Mucosa of gallbladder (tissue), 1 donor: ENCODE measurements around the gene MUC5AC. TPM values are rescaled to one million over a fixed set of nuclear protein-coding genes. Genes with fewer than 3 reads are reported as not detected.
"Not testable (repeated sequence)": the region's sequence is repeated elsewhere in the genome, so short reads cannot be mapped to it uniquely, and the experiment has no call there.

ENCODE experiments used
- DNase-seq: peaks from one replicate; pipeline ENCODE4 v3.0.0-alpha.2; 2020; ENCODE audit warnings: low spot score
- total RNA-seq: library from RNA; stranded (reverse); gene quantifications from one replicate; pipeline ENCODE4 v1.2.1, GENCODE V29; 2021
- donor health status: DM: no; HTN: no; CAD: no.

The MUC5AC gene
- total RNA-seq, 1 donor from 2014 or later, result 18.6 TPM

DNA sequence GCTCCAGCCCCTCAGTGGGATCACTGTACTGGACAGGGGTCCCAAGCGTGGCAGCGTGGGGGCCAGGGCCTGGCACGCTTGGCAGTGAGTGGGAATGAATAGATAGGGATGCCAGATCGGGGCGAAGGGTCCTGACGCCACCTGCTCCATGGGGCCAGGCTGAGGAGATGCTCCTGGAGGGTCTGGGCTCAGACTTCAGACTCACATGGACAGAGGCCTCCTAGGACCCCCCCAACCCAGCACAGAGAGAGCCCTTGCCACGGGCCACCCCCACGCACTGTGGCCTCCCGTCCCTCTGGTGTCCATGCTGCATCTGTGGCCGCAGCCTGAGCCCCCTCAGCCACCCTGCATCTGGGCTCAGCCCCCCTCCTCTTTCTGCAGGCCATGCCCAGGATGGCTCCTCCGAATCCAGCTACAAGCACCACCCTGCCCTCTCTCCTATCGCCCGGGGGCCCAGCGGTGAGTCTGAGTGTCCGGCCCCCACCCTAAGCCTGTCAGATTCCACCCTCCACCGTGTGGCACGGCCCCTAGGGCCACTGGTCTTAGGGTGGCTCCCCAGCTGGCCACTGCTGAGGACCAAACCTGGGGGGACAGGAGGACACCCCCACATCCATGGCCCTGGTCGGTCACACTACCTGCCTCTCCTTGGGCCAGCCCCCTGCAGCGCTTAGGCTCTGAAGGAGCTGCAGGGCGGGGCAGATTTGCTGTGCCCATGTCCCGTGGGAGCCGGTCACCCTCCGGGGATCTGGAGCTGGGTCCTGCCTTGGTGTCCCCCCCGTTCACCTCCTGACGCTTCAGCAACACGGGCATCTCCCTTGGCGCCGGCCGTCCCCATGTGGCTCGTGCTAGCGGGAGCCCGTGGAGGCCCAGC, 2.7 kb downstream of the MUC5AC start:
- DNase-seq, result no peak

DNA sequence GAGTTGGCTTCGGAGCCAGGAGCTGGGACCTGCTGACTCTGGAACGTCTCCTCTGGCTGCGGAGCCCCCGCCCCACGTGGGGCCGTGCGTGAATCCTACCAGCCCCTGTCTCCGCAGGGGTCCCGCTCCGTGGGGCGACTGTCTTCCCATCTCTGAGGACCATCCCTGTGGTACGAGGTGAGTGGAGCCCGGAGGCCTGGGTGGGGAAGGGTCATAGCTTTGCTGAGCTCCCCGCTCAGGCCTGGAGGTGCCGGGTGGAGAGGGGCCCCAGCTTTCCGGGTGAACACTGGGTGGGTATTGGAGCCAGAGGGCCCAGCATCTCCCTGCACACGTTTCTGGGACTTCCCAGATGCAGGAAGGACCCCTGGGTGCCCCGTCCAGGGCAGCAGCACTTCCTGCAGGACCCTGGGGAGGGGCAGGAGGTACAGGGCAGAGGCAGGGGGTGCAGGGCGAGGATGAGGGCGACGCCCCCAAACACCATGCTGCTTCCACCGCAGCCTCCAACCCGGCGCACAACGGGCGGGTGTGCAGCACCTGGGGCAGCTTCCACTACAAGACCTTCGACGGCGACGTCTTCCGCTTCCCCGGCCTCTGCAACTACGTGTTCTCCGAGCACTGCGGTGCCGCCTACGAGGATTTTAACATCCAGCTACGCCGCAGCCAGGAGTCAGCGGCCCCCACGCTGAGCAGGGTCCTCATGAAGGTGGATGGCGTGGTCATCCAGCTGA, 3.8 kb downstream of the MUC5AC start:
- DNase-seq, result no peak

DNA sequence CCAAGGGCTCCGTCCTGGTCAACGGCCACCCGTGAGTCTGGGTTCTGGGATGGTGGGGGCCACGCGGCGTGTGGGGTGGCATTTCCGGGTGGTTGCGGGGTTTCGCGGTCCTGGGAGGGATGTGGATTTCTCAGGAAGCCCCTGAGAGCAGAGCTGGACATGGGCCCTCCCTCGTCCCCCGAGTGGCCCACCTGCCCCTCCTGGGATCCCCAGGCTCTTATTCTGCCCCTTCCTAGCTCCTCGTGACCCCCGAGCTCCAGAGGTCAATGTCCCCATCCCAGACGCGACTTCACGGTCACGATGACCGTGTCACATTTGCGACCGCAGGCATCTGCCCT, 4.4 kb downstream of the MUC5AC start:
- DNase-seq, result no peak

DNA sequence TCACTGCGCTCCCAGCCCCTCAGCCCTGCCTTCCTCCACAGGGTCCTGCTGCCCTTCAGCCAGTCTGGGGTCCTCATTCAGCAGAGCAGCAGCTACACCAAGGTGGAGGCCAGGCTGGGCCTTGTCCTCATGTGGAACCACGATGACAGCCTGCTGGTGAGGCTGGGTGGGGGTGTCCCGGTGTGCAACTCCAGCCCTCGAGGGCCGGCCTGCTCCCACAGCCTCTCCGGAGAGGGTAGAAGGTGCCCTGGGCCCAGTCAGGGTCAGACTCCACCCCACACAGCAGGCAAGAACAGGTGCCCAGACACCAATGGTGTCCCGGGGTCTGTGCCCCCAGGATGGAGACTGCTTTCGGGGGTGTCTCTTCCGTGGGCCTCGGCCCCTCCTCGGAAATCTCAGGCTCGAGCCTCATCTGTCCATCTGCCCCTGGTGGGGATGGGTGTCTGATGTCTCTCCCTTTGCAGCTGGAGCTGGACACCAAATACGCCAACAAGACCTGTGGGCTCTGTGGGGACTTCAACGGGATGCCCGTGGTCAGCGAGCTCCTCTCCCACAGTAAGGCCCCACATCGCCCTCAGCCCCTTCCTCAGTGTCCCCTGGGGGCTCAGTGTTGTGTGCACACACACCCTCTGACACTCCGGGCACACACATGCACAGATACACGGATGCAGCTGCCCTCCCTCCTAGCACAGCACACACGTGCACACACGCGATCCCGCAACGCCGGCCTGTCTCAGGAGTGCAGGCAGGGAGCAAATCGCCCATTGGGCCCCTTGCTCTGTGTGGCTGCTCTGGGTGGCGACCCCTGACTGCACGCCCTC, 4.9 kb downstream of the MUC5AC start:
- DNase-seq, result no peak

DNA sequence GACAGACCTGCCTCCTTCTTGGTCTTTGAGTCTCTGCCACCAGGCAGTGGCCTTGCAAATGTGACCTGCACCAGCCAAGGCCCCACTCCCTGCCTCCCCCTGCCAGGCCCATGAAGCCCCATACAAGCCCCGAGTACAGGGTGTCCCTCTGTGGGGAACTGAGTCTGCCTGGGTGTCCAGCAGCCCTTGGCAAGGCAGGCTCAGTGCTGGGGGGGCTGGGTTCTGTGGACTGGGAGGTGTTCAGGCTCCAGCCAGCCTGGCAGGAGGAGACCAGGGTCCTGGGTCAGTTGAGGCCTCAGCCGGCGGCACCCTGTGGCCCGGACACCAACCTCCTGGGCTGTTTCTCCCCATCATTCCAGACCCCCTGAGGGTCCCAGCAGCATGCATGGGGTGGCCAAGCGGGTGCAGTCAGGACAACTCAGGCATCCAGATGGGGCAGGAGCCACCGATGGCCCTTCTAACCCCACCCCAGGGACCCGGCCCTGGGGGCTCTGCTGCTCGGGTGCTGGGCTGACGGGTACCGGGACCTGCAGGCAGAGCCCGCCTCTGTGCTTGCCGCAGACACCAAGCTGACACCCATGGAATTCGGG, 5.7 kb downstream of the MUC5AC start:
- no peak for DNase-seq

DNA sequence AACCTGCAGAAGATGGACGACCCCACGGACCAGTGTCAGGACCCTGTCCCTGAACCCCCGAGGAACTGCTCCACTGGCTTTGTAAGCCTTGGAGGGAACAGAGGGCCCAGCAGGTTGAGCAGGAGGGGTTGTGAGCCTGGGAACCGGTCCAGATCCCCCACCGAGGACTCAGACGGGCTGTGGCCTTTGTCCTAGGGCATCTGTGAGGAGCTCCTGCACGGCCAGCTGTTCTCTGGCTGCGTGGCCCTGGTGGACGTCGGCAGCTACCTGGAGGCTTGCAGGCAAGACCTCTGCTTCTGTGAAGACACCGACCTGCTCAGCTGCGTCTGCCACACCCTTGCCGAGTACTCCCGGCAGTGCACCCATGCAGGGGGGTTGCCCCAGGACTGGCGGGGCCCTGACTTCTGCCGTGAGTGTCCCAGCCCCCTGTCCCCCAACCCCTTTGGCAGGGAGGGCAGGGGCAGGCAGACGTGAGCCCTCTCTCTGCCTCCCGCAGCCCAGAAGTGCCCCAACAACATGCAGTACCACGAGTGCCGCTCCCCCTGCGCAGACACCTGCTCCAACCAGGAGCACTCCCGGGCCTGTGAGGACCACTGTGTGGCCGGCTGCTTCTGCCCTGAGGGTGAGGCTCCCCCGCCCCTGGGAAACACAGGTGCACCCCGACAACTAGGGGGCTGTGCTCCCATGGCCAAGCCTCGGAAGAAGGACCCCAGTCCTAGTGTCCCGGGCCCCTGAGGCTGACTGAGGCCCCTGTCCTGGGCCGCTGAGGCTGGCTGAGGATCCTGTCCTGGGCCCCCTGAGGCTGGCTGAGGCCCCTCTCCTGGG, 6.4 kb downstream of the MUC5AC start:
- DNase-seq, result no peak

DNA sequence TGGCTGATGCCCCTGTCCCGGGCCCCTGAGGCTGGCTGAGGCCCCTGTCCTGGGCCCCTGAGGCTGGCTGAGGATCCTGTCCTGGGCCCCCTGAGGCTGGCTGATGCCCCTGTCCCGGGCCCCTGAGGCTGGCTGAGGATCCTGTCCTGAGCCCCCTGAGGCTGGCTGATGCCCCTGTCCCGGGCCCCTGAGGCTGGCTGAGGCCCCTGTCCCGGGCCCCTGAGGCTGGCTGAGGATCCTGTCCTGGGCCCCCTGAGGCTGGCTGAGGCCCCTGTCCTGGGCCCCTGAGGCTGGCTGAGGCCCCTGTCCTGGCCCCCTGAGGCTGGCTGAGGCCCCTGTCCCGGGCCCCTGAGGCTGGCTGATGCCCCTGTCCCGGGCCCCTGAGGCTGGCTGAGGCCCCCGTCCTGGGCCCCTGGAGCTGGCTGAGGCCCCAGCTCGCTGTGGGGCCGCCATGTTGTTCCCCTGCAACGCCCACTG, 7.1 kb downstream of the MUC5AC start:
- not testable (repeated sequence) for DNase-seq

DNA sequence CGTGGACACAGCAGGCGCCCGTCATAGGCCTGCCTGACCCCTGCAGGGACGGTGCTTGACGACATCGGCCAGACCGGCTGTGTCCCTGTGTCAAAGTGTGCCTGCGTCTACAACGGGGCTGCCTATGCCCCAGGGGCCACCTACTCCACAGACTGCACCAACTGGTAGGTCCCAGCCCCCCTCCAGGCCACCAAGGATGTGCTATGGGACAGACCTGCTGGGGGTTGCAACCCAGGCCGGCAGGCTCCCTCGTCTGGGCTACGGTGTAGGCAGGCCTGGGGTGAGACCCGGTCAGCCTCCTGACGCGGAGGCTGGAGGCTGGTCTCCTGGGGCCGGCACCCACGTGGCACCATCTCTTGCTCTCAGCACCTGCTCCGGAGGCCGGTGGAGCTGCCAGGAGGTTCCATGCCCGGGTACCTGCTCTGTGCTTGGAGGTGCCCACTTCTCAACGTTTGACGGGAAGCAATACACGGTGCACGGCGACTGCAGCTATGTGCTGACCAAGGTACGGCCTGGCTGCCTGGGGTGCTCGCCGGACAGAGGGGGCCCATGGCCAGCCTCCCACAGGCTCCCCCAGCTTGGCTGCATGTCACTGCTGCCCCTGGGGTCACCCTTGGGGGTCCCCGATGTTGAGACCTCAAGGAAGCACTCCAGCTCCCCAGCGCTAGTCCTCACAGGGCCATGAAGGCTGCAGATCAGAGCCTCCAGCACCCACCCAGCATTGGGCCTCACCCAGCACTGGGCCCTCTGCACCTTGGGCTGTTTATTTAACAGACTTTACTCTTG, 7.7 kb downstream of the MUC5AC start:
- no peak for DNase-seq

DNA sequence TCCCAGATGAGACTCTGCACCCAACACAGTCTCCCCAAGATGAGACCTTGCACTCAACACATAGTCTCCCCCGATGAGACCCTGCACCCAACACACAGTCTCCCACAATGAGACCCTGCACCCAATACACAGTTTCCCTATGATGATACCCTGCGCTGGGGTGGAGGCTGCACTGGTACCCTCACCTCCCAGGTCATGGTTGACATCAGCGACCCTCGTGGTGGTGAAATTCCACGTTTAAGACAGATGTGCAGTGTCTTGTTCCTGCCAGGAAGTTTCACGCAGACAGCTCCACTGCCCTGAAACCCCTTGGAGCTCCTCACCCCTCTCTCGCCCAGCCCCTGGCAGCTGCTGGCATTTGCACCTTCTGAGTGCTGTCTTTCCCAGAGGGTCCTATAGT, 9.5 kb downstream of the MUC5AC start:
- no peak for DNase-seq

DNA sequence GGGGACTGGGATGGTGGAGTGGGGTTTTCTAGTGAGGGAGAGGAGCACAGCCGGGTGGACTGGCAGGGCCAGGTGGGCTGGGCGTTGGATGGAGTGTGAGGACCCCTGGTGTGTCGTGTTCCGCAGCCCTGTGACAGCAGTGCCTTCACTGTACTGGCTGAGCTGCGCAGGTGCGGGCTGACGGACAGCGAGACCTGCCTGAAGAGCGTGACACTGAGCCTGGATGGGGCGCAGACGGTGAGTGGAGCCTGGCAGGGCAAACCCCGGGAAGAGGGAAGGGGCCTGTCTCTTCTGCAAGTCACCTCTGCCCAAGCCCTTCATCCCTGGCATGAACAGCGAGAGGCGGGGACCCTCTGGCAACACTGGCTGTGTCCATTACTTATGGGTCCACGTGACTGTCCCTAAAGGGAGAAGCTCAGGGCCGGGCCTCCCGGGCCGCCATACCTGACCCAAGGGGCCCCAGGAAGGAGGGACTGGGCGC, 10.0 kb downstream of the MUC5AC start:
- no peak for DNase-seq

DNA sequence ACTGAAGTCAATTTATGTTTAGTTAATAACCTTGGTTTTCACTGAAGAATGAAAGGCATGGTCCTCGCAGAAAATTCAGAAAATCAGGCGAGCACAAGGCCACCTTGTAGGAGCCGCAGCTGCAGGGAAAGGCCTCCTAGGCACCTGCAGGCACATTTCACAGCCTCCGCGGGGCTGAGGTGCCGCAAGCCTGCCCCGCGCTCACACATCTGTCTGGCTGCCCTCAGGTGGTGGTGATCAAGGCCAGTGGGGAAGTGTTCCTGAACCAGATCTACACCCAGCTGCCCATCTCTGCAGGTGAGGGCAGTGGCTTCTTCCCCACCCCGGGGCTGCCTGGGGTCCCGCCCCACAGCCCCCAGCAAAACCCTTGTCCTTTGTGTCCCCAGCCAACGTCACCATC, 10.5 kb downstream of the MUC5AC start:
- no peak for DNase-seq

DNA sequence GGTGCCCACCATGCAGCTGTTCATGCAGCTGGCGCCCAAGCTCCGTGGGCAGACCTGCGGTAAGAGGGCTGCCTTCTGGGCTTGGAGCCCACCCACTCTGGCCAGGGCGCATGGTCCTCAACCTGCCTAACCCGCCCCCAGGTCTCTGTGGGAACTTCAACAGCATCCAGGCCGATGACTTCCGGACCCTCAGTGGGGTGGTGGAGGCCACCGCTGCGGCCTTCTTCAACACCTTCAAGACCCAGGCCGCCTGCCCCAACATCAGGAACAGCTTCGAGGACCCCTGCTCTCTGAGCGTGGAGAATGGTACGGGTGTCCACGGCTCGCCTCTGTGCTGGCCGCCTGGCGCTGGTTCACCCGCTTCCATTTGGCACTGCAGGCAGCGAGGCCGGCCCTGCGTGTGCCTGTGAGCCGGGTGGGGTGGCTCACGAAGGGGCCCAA, 11.0 kb downstream of the MUC5AC start:
- DNase-seq, result no peak

DNA sequence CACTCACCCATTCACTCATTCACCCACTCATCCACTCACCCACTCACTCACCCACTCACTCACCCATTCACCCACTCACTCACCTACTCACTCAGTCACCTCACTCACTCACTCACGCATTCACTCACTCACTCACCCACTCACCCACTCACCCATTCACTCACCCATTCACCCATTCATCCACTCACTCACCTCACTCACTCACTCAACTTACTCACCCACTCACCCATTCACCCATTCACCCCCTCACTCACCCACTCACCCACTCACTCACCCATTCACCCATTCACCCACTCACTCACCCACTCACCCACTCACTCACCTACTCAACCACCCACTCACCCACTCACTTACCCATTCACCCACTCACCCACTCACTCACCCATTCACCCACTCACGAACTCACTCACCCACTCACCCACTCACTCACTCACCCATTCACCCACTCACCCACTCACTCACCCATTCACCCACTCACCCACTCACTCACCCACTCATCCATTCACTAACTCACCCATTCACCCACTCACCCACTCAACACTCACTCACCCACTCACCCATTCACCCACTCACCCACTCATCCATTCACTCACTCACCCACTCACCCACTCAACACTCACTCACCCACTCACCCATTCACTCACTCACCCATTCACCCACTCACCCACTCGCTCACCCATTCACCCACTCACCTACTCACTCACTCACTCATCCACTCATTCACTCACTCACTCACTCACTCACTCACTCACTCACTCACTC, 13.7 kb downstream of the MUC5AC start:
- DNase-seq, result no peak

DNA sequence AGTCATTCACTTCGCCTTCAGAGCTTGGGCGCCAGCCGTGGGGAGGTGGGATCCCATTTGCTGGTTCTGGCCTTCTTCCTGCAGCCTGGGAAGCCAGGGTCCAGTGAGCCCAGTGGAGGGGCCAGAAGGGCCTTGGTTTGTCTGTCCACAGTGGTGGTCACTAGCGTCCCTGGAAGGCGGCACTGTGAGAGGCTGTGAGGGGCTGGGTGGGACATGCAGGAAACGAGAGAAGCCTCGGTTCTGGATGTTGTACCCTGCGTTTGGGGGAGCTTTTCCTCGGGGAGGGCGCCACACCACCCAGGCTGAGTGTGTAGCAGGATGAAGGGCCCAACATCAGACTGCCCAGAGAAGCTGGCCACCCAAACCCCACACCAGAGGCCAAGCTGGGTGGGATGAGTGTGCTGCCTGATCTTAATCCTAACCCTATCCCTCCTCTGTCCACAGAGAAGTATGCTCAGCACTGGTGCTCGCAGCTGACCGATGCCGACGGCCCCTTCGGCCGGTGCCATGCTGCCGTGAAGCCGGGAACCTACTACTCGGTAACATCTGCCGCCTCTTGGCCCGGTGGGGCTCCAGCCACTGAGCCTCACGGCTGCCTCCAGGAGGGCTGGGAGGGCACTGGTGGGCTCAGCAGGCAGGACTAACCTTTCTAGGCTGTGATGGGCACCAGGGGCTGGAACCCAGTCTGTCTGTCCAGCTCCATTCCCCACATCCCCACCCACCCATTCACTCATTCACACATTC, 14.4 kb downstream of the MUC5AC start:
- no peak for DNase-seq

DNA sequence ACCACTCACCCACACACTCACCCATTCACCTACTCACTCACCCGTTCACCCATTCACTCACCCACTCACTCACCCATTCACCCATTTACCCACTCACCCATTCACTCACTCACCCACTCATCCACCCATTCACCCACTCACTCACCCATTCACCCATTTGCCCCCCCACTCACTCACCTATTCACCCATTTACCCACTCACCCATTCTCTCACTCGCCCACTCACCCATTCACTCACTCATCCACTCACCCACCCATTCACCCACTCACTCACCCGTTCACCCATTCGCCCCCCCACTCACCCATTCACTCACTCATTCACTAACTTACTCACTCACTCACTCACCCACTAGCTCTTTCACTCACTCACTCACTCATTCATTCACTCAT, 15.0 kb downstream of the MUC5AC start:
- no peak for DNase-seq

DNA sequence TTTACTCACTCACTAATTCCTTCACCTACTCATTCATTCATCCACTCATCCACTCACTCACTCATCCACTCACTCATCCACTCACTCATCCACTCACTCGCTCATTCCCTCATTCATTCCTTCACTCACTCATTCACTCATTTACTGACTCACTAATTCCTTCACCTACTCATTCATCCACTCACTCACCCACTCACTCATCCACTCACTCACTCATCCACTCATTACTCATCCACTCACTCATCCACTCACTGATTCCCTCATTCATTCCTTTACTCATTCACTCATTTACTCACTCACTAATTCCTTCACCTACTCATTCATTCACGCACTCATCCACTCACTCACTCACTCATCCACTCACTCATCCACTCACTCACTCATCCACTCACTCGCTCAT, 15.6 kb downstream of the MUC5AC start:
- DNase-seq, result not testable (repeated sequence)

DNA sequence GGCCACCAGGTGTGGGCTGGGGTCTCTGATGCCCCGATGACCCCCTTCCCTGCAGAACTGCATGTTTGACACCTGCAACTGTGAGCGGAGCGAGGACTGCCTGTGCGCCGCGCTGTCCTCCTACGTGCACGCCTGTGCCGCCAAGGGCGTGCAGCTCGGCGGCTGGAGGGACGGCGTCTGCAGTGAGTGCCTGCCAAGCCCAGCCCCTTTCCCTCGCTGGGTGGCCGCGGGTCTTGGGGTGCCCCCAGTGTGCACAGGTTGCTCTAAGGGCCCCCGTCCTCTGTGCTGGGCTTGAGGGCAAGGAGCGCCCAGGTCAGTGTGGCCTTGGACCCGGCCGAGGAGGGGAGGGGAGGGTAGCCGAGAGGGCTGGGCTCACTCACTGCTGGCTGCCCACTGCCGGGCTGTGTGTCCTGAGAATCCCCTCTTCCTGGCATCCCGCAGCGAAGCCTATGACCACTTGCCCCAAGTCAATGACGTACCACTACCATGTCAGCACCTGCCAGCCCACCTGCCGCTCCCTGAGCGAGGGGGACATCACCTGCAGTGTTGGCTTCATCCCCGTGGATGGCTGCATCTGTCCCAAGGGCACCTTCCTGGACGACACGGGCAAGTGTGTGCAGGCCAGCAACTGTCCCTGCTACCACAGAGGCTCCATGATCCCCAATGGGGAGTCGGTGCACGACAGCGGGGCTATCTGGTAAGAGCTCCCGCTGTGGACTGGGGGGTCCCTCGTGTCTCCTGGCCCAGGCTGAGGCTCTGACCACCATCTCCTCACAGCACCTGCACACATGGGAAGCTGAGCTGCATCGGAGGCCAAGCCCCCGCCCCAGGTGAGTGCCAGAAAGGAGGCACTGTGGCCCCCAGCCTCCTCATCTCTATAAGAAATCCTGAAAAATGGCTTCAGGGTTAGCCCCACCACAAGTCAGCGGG, 17.0 kb downstream of the MUC5AC start:
- DNase-seq, result no peak
